Activated naive CD4-positive, alpha-beta T cell treated with Interleukin-2 at 50 U/mL for 16 hours (primary cell): ENCODE measurements around the gene SFMBT1.

ENCODE experiments used
- DNase-seq: peaks from one replicate; pipeline ENCODE4 v3.0.0-alpha.2; 2020

SFMBT1 gene

GRCh38 chr3:52986938-52987337, 58.9 kb downstream of the SFMBT1 start:
- no peak for DNase-seq

GRCh38 chr3:52986049-52986448, 59.8 kb downstream of the SFMBT1 start:
- no peak for DNase-seq

- no peak for DNase-seq
Observed at GRCh38 chr3:52983828-52984227, 62.0 kb downstream of the SFMBT1 start.

GRCh38 chr3:52983336-52983807, 62.5 kb downstream of the SFMBT1 start:
- DNase-seq: peak; percentile 62

GRCh38 chr3:52982839-52983238, 63.0 kb downstream of the SFMBT1 start:
- DNase-seq: no peak

- no peak for DNase-seq
Observed at GRCh38 chr3:52979190-52979983, 66.5 kb downstream of the SFMBT1 start.

GRCh38 chr3:52978109-52978754, 67.6 kb downstream of the SFMBT1 start:
- DNase-seq: no peak

- no peak for DNase-seq
Observed at GRCh38 chr3:52973806-52974205, 72.1 kb downstream of the SFMBT1 start.

GRCh38 chr3:52971895-52972294, 74.0 kb downstream of the SFMBT1 start:
- DNase-seq: no peak

GRCh38 chr3:52967398-52967797, 78.5 kb downstream of the SFMBT1 start:
- DNase-seq: no peak

GRCh38 chr3:52962160-52962559, 83.7 kb downstream of the SFMBT1 start:
- DNase-seq: no peak

- DNase-seq: no peak
Observed at GRCh38 chr3:52959773-52960172, 86.1 kb downstream of the SFMBT1 start.

- no peak for DNase-seq
Observed at GRCh38 chr3:52939600-52939999, 106.3 kb downstream of the SFMBT1 start.

GRCh38 chr3:52934630-52935530, 111.0 kb downstream of the SFMBT1 start:
- peak; percentile 61 for DNase-seq

- DNase-seq: no peak
Observed at GRCh38 chr3:52931889-52932288, 114.0 kb downstream of the SFMBT1 start.

- no peak for DNase-seq
Observed at GRCh38 chr3:52931328-52931727, 114.5 kb downstream of the SFMBT1 start.

GRCh38 chr3:52930748-52931147, 115.1 kb downstream of the SFMBT1 start:
- DNase-seq: no peak

GRCh38 chr3:52926554-52926953, 119.3 kb downstream of the SFMBT1 start:
- no peak for DNase-seq

GRCh38 chr3:52925405-52926313, 120.2 kb downstream of the SFMBT1 start:
- no peak for DNase-seq

GRCh38 chr3:52923963-52924362, 121.9 kb downstream of the SFMBT1 start:
- DNase-seq: no peak

GRCh38 chr3:52920841-52921240, 125.0 kb downstream of the SFMBT1 start:
- DNase-seq: no peak

GRCh38 chr3:52917044-52917443, 128.8 kb downstream of the SFMBT1 start:
- no peak for DNase-seq
